HG03442 (cell line): Measurements from ENCODE around the gene RAD51AP1.

Experiments
- ATAC-seq: cut with Tn5 transposase; IDR thresholded peaks from one replicate; pipeline ENCODE4 v1.9.1; 2021; ENCODE audit warnings: mild to moderate bottlenecking, moderate library complexity; ENCODE audit not compliant: unreplicated experiment

RAD51AP1 gene

DNA sequence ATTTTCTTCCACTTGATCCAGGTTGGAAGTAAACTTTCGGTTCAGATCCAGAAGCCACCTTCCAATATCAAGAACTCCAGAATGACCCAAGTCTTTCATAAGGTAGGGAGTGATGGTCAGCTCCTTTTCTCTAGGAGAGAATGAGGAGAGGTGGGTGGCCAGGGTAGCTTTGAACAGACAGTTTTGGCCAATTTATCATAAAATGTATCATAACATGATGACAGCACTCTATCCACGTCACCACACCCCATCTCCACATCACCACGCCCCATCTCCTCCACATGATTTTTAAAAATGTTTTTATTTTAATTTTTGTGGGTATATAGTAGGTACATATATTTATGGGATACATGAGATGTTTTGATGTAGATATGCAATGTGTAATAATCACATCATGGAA lies 50.2 kb downstream of the RAD51AP1 start:
- ATAC-seq, result no peak

DNA sequence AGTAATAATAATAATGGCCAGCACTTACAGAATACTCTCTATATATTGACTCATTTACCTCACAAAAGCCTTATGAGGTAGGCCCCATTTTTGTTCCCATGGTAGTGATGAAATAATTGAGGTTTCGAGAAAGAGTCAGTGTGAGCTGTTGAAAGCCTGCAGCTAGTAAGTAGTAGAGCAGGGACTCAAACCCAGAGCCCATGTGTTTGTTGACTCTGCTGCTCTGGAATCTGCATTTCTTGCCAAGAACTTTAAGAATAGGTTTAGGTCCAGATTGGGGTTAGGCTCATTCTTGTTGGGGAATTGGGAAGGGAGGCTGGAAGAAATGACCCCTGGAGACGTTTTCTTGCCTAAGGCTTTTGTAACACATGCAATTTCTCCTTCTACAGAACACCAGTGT lies 51.3 kb downstream of the RAD51AP1 start:
- no peak for ATAC-seq

DNA sequence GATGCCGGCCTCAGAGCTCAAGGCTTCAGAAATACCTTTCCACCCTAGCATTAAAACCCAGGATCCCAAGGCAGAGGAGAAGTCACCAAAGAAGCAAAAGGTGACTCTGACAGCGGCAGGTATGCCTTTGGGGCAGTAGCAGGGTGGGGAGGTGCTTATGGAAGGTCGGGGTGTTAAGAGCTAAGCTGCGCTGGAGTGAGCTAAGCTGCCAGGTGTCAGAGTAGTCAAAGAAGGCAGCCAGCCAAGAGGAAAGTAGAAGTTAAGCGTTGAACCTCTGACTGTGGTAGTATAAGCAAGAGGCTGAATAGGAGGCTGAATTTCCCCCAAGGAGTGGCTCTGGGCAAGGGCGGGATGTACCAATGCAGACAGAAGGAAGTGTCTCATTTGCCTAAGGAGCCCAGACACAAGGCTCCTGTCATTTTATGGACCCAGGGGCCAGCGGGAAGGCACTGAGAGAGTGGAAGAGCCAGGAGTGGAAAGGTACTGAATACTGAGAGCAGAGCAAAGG lies 52.5 kb downstream of the RAD51AP1 start:
- no peak for ATAC-seq

DNA sequence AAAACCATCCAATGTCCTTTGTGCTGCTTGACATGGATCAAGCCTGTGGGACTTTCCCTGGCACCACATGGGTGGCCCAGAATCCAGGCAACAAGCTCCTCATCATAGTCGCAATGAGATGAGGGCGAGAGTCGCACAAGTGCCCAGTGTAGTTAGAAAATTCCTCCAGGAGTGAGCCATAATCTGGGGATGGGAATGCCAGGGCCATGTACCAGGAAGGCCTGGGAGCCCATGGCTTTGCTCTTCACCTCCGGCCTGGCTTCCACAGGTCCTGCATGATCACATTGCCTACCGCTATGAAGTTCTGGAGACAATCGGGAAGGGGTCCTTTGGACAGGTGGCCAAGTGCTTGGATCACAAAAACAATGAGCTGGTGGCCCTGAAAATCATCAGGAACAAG lies 57.2 kb downstream of the RAD51AP1 start:
- no peak for ATAC-seq

DNA sequence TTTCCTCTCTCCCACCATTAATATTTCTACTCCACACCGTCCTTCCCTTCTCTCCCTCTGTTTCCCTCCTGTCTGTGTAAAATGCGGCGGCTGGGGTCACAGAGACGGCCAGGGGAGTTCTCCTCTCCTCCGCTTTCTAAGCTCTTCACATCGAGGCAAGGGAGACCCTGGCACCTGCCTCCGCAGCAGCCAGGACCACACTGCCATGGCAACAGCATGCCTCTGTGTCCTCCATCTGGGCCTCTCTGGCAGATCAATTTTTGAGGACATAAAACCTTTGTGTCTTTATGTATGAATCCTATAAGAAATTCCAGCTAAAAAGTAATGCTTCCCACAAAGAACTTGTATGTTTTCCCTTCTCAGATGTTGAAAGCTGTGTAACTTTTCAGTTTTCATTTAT lies 64.7 kb downstream of the RAD51AP1 start:
- ATAC-seq, result no peak

DNA sequence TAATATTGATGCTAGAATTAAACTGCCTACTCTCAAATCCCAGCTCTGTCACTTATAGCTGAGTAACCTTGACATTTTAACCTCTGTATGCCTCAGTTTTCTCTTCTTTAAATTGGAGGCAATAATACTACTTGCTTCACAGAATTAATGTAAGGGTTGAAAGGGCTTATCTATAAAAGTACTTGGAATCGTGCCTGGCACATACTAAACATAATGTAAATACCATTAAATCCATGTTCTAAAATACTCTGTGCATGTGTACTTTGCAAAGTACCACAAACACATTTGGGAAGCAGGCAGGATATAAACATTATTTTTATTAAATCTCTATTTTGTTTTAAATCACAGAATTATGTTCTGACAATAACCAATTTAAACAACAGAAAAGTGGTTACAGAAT lies 65.3 kb downstream of the RAD51AP1 start:
- no peak for ATAC-seq

DNA sequence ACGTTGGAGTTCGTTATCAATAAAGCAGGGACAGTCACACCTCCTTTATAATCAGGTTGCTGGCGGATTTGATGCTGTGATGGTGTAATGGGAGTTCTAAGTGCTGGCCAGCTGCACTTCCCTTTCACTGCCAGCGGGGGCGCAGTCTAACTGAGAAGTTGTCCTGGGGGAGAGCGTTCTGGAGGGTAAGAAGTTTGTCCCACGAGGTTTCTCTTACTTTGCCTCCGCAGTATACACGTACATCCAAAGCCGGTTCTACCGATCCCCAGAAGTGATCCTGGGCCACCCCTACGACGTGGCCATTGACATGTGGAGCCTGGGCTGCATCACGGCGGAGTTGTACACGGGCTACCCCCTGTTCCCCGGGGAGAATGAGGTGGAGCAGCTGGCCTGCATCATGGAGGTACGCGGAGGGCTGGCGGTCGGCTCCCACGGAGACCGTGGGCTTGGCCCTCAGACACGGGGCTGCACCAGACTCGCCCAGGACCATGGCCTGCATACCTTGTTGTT lies 66.0 kb downstream of the RAD51AP1 start:
- peak; percentile 94 for ATAC-seq

DNA sequence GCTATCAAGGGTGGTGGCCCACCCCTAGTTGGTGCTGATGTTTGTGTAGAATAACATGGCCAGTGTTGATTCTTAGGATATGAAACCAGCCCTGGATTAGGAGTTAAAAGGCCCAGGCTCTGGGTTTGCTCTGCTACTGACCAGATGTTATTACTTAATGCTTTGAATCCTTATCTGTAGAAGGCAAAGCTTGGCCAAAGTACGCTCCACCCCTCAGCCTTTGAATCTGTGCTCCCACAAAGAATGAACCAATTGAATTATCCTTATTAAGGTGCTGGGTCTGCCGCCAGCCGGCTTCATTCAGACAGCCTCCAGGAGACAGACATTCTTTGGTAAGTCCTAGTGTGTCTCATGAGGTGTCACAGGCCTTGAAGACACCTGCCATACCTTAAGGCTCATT lies 68.4 kb downstream of the RAD51AP1 start:
- no peak for ATAC-seq

DNA sequence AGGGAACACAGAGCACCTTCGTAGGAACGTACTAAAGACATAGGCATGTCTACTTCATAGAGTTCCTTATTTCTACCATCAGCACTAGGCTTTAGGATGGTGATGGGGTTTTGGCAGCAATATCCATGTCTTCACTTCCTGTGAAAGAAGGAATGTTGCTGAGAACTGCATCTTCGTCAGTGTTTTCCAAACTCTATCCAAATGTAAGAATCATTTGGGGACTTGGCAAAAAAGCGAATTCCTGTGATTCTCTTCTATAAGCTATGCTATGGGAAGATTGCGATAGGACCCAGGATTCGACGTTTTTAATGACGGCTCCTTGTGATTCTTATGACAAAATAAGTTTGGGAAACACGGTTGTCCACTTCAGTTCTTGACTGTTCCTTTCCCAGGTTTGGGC lies 70.4 kb downstream of the RAD51AP1 start:
- ATAC-seq, result no peak
